Psoas muscle (tissue), 8 donors: ENCODE results near the gene PTGER1. TPM values are rescaled to one million over a fixed set of nuclear protein-coding genes. Genes with fewer than 3 reads are reported as not detected.
"Not testable (repeated sequence)": the region's sequence is repeated elsewhere in the genome, so short reads cannot be mapped to it uniquely, and the experiment has no call there.

Experiments used
- ATAC-seq, 4 donors: fragments of 200-7000 bp; cut with Tn5 transposase; one replicate each; pipeline ENCODE4 v1.9.1; 2020; ENCODE audit warnings: moderate library complexity in 3 of 4, mild to moderate bottlenecking in 2 of 4
- DNase-seq, 2 donors: peaks; one replicate each; pipeline ENCODE4 v3.0.0-alpha.2; 2020
- H3K27ac ChIP-seq: fragments of 200-600 bp; one replicate; pipeline ENCODE4 v1.8.0; 2022
- H3K27me3 ChIP-seq, 3 donors: fragments of 200-600 bp in 1 of 3; one replicate each; pipeline versions ENCODE4 v1.6.1 to v1.8.0; 2013 to 2022; ENCODE audit warnings: low read length in 2 of 3, mild to moderate bottlenecking in 2 of 3, moderate library complexity in 1 of 3; ENCODE audit not compliant: insufficient read depth in 3 of 3
- H3K36me3 ChIP-seq, 2 donors: fragments of 200-600 bp in 1 of 2; one replicate each; pipeline versions ENCODE4 v1.6.1 to v1.8.0; 2013 to 2022; ENCODE audit warnings: low read depth in 1 of 2, mild to moderate bottlenecking in 1 of 2, moderate library complexity in 1 of 2; ENCODE audit not compliant: insufficient read depth in 1 of 2
- H3K4me1 ChIP-seq: fragments of 200-600 bp; one replicate; pipeline ENCODE4 v1.8.0; 2022
- H3K4me3 ChIP-seq: fragments of 200-600 bp; one replicate; pipeline ENCODE4 v1.8.0; 2022; ENCODE audit warnings: mild to moderate bottlenecking
- H3K9me3 ChIP-seq: fragments of 200-600 bp; one replicate; pipeline ENCODE4 v1.8.0; 2022
- WGBS, 3 donors: extraction: QIAGEN DNeasy Blood & Tissue Kit; methylation state at CpG; one replicate each; pipeline versions ENCODE4 v1.1.6 to v1.1.7; 2013; 5-methylcytosine and 5-hydroxymethylcytosine counted together
- intact Hi-C, 2 donors: fragments of 100-400 bp; cut with DNase I; formaldehyde crosslinking; loops; one replicate each; pipeline versions ENCODE4 v1.11.0 to v1.14.2; 2022
- polyA plus RNA-seq, 3 donors: library from polyadenylated mRNA; stranded (reverse); fragments of 200-250 nt; gene quantifications; one replicate each; pipeline ENCODE4 v1.2.3, GENCODE V29; 2013
- total RNA-seq, 4 donors: library from RNA; stranded (reverse); fragmentation: NEBNext Ultra II Directional in 2 of 4; extraction: Animal tissue kit (Norgen Biotek cat#: 25700) in 2 of 4; gene quantifications; one replicate each; pipeline versions ENCODE4 v1.2.1 to v1.2.4, GENCODE V29; 2021 to 2023
- TF ChIP-seq, protein P1 (sequence below): fragments of 200-600 bp; IDR thresholded peaks from one replicate; pipeline ENCODE4 v1.8.0; 2022; ENCODE audit warnings: antibody characterized with exemption
- donor health status: healthy with polysubstance abuse.
- donor health status: DM: no; HTN: no; CAD: no; lungs with moderate emphysema.
- donor health status: Bipolar disorder and iron deficiency.
- donor health status: healthy.
- donor health status: DM: yes; HTN: yes; CAD: no.
- donor health status: DM: no; HTN: no; CAD: no.
- donor health status: DM: no; HTN: no; CAD: no.
- donor health status: DM: yes; HTN: yes; CAD: no.

The PTGER1 gene
- total and polyA plus RNA-seq, 7 donors: 0.05 to 0.25 (median 0.10) TPM; not detected in 2

DNA sequence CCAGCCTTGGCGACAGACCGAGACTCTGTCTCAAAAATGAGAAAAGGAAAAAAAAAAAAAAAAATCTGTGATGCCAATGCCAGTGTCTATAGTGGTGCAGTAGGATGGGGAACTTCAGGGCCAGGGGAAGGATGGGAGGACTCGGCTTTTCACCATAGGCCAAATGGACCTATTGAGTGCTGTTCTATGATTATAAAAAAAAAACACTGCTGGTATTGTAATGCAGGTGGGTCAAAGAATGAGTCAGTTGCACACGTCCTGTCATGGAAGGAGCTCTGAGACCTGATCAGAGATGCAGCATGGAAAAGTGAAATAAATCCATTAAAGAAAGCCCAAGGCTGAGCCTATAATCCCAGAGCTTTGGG lies 36.1 kb upstream of the PTGER1 start:
- WGBS, 3 donors: 71 to 78% (median 77%) methylated on average over 4 of the region's 4 CpGs
- TF ChIP-seq, protein P1, sequence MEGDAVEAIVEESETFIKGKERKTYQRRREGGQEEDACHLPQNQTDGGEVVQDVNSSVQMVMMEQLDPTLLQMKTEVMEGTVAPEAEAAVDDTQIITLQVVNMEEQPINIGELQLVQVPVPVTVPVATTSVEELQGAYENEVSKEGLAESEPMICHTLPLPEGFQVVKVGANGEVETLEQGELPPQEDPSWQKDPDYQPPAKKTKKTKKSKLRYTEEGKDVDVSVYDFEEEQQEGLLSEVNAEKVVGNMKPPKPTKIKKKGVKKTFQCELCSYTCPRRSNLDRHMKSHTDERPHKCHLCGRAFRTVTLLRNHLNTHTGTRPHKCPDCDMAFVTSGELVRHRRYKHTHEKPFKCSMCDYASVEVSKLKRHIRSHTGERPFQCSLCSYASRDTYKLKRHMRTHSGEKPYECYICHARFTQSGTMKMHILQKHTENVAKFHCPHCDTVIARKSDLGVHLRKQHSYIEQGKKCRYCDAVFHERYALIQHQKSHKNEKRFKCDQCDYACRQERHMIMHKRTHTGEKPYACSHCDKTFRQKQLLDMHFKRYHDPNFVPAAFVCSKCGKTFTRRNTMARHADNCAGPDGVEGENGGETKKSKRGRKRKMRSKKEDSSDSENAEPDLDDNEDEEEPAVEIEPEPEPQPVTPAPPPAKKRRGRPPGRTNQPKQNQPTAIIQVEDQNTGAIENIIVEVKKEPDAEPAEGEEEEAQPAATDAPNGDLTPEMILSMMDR: no peak
- peak overlapping the region; percentile 30 for H3K27ac ChIP-seq
- DNase-seq: no peak
- ATAC-seq: peak in 2 of 4 donors; percentile 1
- no peaks in the 10 kb centered on the region for H3K9me3 ChIP-seq
- H3K4me1 ChIP-seq: peaks cover 38% of the 10 kb centered on the region
- H3K36me3 ChIP-seq: peaks cover 10 to 27% of the 10 kb centered on the region in 2 donors
- intact Hi-C loops: no loop called here
- no peaks in the 10 kb centered on the region for H3K27me3 ChIP-seq
- no peak overlapping the region for H3K4me3 ChIP-seq

DNA sequence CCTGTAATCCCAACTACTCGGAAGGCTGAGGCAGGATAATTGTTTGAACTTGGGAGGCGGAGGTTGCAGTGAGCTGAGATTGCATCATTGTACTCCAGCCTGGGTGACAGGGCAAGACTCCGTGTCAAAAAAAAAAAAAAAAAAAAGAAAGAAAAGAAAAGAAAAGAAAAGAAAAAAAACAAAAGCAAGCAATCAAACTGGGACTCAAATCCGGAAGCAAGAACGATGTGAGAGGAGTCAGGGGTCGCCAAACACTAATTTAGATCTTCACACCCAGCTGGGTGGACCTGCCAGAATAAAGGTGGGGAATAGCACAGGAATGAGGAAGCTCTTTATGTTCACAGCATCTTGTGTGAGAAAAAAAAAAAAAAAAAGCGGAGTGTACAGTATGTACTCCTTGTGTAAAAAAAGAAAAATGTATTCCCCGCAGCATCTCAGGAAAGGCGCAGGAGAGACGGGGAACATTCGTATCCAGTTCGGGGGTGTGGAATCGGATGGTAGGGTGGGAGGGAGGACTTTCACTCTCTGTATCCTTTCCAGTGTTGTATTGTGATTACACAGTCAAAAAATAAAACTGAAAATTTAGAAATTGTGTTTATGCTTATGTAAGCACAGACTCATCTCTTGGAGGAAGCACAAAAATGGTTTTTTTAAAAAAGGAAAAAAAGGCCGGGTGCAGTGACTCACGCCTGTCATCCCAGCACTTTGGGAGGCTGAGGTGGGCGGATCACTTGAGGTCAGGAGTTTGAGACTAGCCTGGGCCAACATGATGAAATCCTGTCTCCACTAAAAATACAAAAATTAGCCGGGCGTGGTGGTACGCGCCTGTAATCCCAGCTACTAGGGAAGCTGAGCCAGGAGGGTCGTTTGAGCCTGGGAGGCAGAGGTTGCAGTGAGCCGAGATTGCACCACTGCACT lies 35.4 kb upstream of the PTGER1 start:
- Histone ChIP-seq H3K9me3 (no peaks in the 10 kb centered on the region), H3K4me1 (peaks cover 32% of the 10 kb centered on the region), H3K27ac (peak overlapping the region; percentile 30), H3K27me3 (no peaks in the 10 kb centered on the region), H3K4me3 (no peak overlapping the region), H3K36me3 (peaks cover 10 to 21% of the 10 kb centered on the region in 2 donors)
- intact Hi-C loops: no loop called here
- ATAC-seq: peak in 3 of 4 donors; percentile 14 to 53 (median 36)
- TF ChIP-seq, protein P1: no peak
- DNase-seq: peak; percentile 70 to 81
- WGBS, 3 donors: 46 to 68% (median 50%) methylated on average over 22 of the region's 22 CpGs

DNA sequence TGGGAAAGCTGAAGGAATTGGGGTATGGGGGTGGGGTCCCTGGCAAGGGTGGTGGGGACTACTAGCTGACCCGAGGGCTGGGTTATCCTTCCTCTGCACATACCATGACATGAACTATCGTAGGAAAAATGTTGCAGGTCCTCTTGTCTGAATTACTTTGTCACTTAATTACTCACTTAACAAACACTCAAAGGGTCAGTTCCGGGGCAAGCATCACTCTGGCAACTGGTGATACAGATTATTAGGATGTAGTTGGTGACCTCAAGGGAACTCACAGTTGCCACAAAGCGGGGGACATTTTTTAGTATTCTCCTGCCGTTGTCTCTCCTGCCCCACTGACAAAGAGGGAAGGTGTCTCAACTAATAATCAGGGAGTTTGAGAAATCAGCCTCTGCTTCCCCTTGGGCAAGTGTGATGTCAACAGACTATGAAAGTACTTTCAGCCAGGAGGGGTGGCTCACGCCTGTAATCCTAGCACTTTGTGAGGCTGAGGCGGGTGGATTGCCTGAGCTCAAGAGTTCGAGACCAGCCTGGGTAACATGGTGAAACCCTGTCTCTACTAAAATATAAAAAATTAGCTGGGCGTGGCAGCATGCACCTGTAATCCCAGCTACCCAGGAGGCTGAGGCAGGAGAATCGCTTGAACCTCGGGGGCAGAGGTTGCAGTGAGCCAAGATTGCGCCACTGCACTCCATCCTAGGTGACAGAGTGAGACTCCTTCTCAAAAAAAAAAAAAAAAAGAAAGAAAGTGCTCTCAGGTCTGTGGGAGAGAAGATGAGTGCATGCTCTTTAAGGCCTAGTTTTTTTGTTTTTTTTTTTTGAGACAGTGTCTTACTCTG lies 32.8 kb upstream of the PTGER1 start:
- Histone ChIP-seq H3K27me3 (no peaks in the 10 kb centered on the region), H3K9me3 (no peaks in the 10 kb centered on the region), H3K36me3 (no peaks in the 10 kb centered on the region), H3K4me1 (peaks cover 10% of the 10 kb centered on the region), H3K4me3 (no peak overlapping the region), H3K27ac (no peak overlapping the region)
- intact Hi-C loops: no loop called here
- 67 to 78% (median 70%) methylated on average over 12 of the region's 12 CpGs for WGBS, 3 donors
- TF ChIP-seq, protein P1: no peak
- ATAC-seq (no peak), DNase-seq (no peak)

DNA sequence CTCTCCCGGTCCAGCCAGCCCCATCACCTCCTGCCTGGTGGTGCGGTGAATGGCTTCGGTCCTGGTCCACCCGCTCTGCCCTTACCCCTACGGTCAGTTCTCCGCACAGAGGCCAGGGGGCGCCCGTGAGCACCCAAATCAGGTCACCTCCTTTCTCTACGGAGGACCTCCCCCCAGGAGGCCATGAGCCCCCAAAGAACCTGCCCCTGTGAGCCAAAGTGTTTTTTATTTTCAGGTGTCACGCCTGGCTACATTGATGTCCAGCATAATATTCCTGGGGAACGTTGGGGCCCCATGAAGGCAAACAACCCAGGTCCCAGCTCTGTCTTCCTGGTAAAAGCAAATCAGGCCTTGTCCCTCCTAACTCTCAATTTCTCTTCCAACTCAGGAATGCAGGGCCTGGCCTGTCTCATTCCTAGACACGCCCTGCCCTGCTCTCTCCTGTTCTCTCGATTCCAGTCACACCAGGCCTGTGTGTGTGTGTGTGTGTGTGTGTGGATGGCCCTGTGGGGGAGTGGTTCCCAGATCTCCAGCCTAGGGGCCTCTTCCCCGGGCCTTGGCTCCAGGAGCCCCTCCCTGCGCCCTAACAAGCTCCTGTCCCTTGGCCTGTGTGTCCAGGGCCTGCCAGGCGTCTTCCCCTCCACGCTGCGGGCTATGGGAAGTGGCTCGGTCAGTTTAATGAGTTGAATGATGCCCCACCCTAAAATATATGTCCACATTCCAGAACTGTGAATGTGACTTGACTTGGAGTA lies 30.5 kb upstream of the PTGER1 start:
- ATAC-seq: peak; percentile 45 to 64 (median 46)
- intact Hi-C loops: no loop called here
- H3K4me1 ChIP-seq: peaks cover 10% of the 10 kb centered on the region
- H3K9me3 ChIP-seq: no peaks in the 10 kb centered on the region
- H3K27me3 ChIP-seq: no peaks in the 10 kb centered on the region
- 51 to 57% (median 53%) methylated on average over 18 to 19 of the region's 19 CpGs for WGBS, 3 donors
- TF ChIP-seq, protein P1: peak; percentile 57
- H3K4me3 ChIP-seq: no peak overlapping the region
- no peaks in the 10 kb centered on the region for H3K36me3 ChIP-seq
- H3K27ac ChIP-seq: no peak overlapping the region
- DNase-seq: peak; percentile 51 to 72

DNA sequence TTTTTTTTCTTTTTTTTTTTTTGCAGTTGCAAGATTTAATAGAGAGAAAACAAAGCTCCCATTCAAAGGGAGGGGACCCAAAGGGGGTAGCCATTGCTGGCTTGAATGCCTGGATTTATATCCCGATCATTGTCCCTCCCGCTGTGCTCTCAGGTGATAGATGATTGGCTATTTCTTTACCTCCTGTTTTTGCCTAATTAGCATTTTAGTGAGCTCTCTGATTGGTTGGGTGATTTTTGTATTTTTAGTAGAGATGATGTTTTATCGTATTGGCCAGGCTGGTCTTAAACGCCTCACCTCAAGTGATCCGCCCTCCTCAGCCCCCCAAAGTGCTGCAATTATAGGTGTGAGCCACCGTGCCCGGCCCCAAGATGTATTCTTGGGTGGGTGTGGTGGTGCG lies 29.4 kb upstream of the PTGER1 start:
- H3K36me3 ChIP-seq, H3K4me1 ChIP-seq, H3K27me3 ChIP-seq, H3K9me3 ChIP-seq, H3K4me3 ChIP-seq, ATAC-seq, intact Hi-C loops, DNase-seq, H3K27ac ChIP-seq: not testable (repeated sequence)
- WGBS, 3 donors: 89 to 91% (median 89%) methylated on average over 8 of the region's 8 CpGs
